DOHH2 (cell line): ENCODE results near the gene PARD6B.

Source experiments
- H3F3A ChIP-seq: fragments of 200-600 bp; sonication (generic), shearing (Covaris generic); 2 replicates; pipeline ENCODE4 v1.6.0; 2016; ENCODE audit warnings: antibody characterized with exemption, mild to moderate bottlenecking; ENCODE audit not compliant: control insufficient read depth, insufficient read depth
- H3K27ac ChIP-seq: fragments of 200-600 bp; sonication (generic); 2 replicates; pipeline ENCODE4 v1.5.1; 2014; ENCODE audit warnings: low read depth, mild to moderate bottlenecking, low read length, moderate library complexity
- H3K27me3 ChIP-seq: fragments of 200-600 bp; sonication (generic); 2 replicates; pipeline ENCODE4 v1.6.1; 2014; ENCODE audit warnings: mild to moderate bottlenecking, low read length, mixed read lengths; ENCODE audit not compliant: control insufficient read depth
- H3K36me3 ChIP-seq: fragments of 200-600 bp; sonication (generic); 2 replicates; pipeline ENCODE4 v1.6.1; 2014; ENCODE audit warnings: mild to moderate bottlenecking, low read length, moderate library complexity, mixed read lengths; ENCODE audit not compliant: control insufficient read depth
- H3K4me1 ChIP-seq: fragments of 200-600 bp; sonication (generic); 2 replicates; pipeline ENCODE4 v1.6.1; 2014; ENCODE audit warnings: mild to moderate bottlenecking, low read length, mixed read lengths; ENCODE audit not compliant: control insufficient read depth
- H3K4me2 ChIP-seq: fragments of 200-600 bp; sonication (generic); 2 replicates; pipeline ENCODE4 v1.6.0; 2014; ENCODE audit warnings: mild to moderate bottlenecking, low read length, moderate library complexity
- H3K4me3 ChIP-seq: fragments of 200-600 bp; sonication (generic); 2 replicates; pipeline ENCODE4 v1.5.1; 2014; ENCODE audit warnings: mild to moderate bottlenecking, low read length, mixed read lengths
- H3K79me2 ChIP-seq: fragments of 200-600 bp; sonication (generic); 2 replicates; pipeline ENCODE4 v1.6.1; 2014; ENCODE audit warnings: mild to moderate bottlenecking, low read length, mixed read lengths; ENCODE audit not compliant: control insufficient read depth
- H3K9me2 ChIP-seq: fragments of 200-600 bp; sonication (generic); replicated peaks from 2 replicates; pipeline ENCODE4 v1.6.1; 2014; ENCODE audit warnings: mild to moderate bottlenecking, low read length, mixed read lengths; ENCODE audit not compliant: control insufficient read depth
- H3K9me3 ChIP-seq: fragments of 200-600 bp; sonication (generic); 2 replicates; pipeline ENCODE4 v1.6.1; 2014; ENCODE audit warnings: antibody characterized with exemption, low read length, mixed read lengths; ENCODE audit not compliant: control insufficient read depth, insufficient read depth
- H4K20me1 ChIP-seq: fragments of 200-600 bp; sonication (generic); 2 replicates; pipeline ENCODE4 v1.6.0; 2014; ENCODE audit warnings: low read depth, mild to moderate bottlenecking, antibody characterized with exemption, low read length, moderate library complexity; ENCODE audit not compliant: control insufficient read depth, insufficient read depth
- CTCF ChIP-seq: fragments of 200-600 bp; sonication (generic); IDR thresholded peaks from one replicate; pipeline ENCODE4 v1.5.1; 2014; ENCODE audit warnings: antibody characterized with exemption, mild to moderate bottlenecking, low read depth, low read length; ENCODE audit not compliant: poor library complexity, severe bottlenecking
- EZH2phosphoT487 ChIP-seq: fragments of 200-600 bp; sonication (generic); IDR thresholded peaks from 2 replicates; pipeline ENCODE4 v1.6.1; 2017; ENCODE audit warnings: borderline replicate concordance, mild to moderate bottlenecking, antibody characterized with exemption, low read length, moderate library complexity, mixed read lengths

PARD6B gene

GRCh38 chr20:50716518-50716917 lies 14.9 kb upstream of the PARD6B start:
- Histone ChIP-seq H3K27me3 (peaks cover 19% of the 10 kb centered on the region; the same call in 1 of the 2 replicates), H3K4me3 (no peak overlapping the region), H3F3A (no peaks in the 10 kb centered on the region), H3K4me1 (no peaks in the 10 kb centered on the region), H3K4me2 (no peak overlapping the region), H3K27ac (no peak overlapping the region), H3K36me3 (no peaks in the 10 kb centered on the region), H4K20me1 (no peaks in the 10 kb centered on the region), H3K79me2 (no peaks in the 10 kb centered on the region), H3K9me3 (no peaks in the 10 kb centered on the region), H3K9me2 (no peaks in the 10 kb centered on the region)
- TF ChIP-seq EZH2phosphoT487 (no peak), CTCF (no peak)

GRCh38 chr20:50717312-50717711 lies 14.1 kb upstream of the PARD6B start:
- TF ChIP-seq EZH2phosphoT487 (no peak), CTCF (no peak)
- Histone ChIP-seq H3K4me3 (no peak overlapping the region), H3K4me2 (no peak overlapping the region), H4K20me1 (no peaks in the 10 kb centered on the region), H3K9me3 (no peaks in the 10 kb centered on the region), H3F3A (no peaks in the 10 kb centered on the region), H3K27ac (no peak overlapping the region), H3K79me2 (no peaks in the 10 kb centered on the region), H3K36me3 (no peaks in the 10 kb centered on the region), H3K9me2 (no peaks in the 10 kb centered on the region), H3K27me3 (peaks cover 15% of the 10 kb centered on the region; the same call in 1 of the 2 replicates), H3K4me1 (no peaks in the 10 kb centered on the region)

- Histone ChIP-seq H4K20me1 (no peaks in the 10 kb centered on the region), H3K9me2 (no peaks in the 10 kb centered on the region), H3K4me1 (no peaks in the 10 kb centered on the region), H3F3A (no peaks in the 10 kb centered on the region), H3K4me2 (no peak overlapping the region), H3K36me3 (no peaks in the 10 kb centered on the region), H3K79me2 (no peaks in the 10 kb centered on the region), H3K27me3 (peaks cover 14% of the 10 kb centered on the region; the same call in 1 of the 2 replicates), H3K4me3 (no peak overlapping the region), H3K9me3 (no peaks in the 10 kb centered on the region), H3K27ac (no peak overlapping the region)
- TF ChIP-seq CTCF (no peak), EZH2phosphoT487 (no peak)
Observed at GRCh38 chr20:50717974-50718761, 13.2 kb upstream of the PARD6B start.
